DOHH2 (cell line): ENCODE measurements around the gene DMXL1.

Experiments
- EZH2phosphoT487 ChIP-seq: fragments of 200-600 bp; sonication (generic); IDR thresholded peaks from 2 replicates; pipeline ENCODE4 v1.6.1; 2017; ENCODE audit warnings: borderline replicate concordance, mild to moderate bottlenecking, antibody characterized with exemption, low read length, moderate library complexity, mixed read lengths
- TF ChIP-seq, protein P1 (sequence below): fragments of 200-600 bp; sonication (generic); IDR thresholded peaks from one replicate; pipeline ENCODE4 v1.5.1; 2014; ENCODE audit warnings: antibody characterized with exemption, mild to moderate bottlenecking, low read depth, low read length; ENCODE audit not compliant: poor library complexity, severe bottlenecking

DNA sequence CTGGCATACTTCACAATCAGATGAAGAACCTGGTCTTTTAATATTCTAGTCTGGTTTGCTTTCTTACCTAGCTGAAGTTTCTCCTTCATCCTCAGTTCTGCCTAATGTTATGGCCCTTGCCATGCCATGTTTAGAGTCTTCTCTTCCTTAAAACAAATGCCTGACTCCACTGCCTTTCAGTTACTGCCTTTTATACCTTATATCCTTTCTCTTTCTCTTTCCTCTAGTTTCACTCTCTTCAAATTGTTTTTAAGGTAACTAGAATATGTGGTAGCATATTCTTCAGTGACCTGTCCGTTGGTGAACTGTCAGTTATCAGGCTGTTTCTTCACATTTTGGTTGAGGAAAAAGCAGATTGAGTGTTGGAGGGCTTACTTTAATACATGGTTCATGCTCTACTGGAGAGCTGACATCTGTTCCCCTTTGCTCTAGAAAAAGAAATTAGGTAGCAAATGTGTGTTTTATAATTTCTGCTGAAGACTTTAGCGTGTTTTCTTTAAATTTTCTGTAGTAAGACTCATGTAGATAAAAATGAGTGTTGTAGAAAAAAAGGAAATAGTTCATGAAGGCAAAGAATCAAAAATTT, 103.8 kb downstream of the DMXL1 start:
- TF ChIP-seq, protein P1, sequence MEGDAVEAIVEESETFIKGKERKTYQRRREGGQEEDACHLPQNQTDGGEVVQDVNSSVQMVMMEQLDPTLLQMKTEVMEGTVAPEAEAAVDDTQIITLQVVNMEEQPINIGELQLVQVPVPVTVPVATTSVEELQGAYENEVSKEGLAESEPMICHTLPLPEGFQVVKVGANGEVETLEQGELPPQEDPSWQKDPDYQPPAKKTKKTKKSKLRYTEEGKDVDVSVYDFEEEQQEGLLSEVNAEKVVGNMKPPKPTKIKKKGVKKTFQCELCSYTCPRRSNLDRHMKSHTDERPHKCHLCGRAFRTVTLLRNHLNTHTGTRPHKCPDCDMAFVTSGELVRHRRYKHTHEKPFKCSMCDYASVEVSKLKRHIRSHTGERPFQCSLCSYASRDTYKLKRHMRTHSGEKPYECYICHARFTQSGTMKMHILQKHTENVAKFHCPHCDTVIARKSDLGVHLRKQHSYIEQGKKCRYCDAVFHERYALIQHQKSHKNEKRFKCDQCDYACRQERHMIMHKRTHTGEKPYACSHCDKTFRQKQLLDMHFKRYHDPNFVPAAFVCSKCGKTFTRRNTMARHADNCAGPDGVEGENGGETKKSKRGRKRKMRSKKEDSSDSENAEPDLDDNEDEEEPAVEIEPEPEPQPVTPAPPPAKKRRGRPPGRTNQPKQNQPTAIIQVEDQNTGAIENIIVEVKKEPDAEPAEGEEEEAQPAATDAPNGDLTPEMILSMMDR, result no peak
- no peak for TF ChIP-seq EZH2phosphoT487
